K562 (cell line): ENCODE data around the gene UTP14A. TPM values are rescaled to one million over a fixed set of nuclear protein-coding genes. Genes with fewer than 3 reads are reported as not detected.

ENCODE experiments used
- KAT2B ChIP-seq: IDR thresholded peaks from one replicate; pipeline ENCODE4 v1.6.1; 2012; ENCODE audit warnings: low read depth, mild to moderate bottlenecking, control low read depth, inconsistent platforms, low read length, moderate library complexity
- MGA ChIP-seq: fragments of 450-650 bp; IDR thresholded peaks from 2 replicates; pipeline ENCODE4 v1.6.1; 2016; ENCODE audit warnings: mild to moderate bottlenecking, moderate library complexity
- MYC ChIP-seq, 2 experiments: fragments of 250-450 bp in 1 of 2; sonication (Bioruptor Pico) in 1 of 2; IDR thresholded peaks; 2 replicates each; pipeline versions ENCODE4 v1.5.1 to v1.6.1; 2012 to 2021; ENCODE audit warnings: low read depth in 2 of 2, borderline replicate concordance in 1 of 2, improper control_type of control experiment in 1 of 2, low read length in 1 of 2, mild to moderate bottlenecking in 1 of 2, moderate library complexity in 1 of 2
- POLR2B ChIP-seq: fragments of 450-650 bp; IDR thresholded peaks from 2 replicates; pipeline ENCODE4 v1.6.1; 2018; ENCODE audit warnings: low read depth; ENCODE audit not compliant: partially characterized antibody
- ZBTB7A ChIP-seq: IDR thresholded peaks from 2 replicates; pipeline ENCODE4 v1.6.1; 2011; ENCODE audit warnings: low read depth, mild to moderate bottlenecking, low read length, moderate library complexity, borderline replicate concordance; ENCODE audit not compliant: control insufficient read depth
- ZNF354B ChIP-seq: fragments of 250-450 bp; sonication (Bioruptor Pico); IDR thresholded peaks from 2 replicates; pipeline ENCODE4 v1.4.0; 2020
- ZNF398 ChIP-seq: fragments of 250-450 bp; sonication (Bioruptor Pico); IDR thresholded peaks from 2 replicates; pipeline ENCODE4 v1.8.0; 2021; ENCODE audit warnings: moderate library complexity, mild to moderate bottlenecking, inconsistent platforms
- polyA plus RNA-seq, 8 experiments: library from polyadenylated mRNA; depleted of rRNA in 4 of 8; stranded (reverse) in 5 of 8; unstranded in 3 of 8; fragments of >200 nt; fragmentation: Nextera tagmentation in 2 of 8; fragmentation: Illumina TruSeq in 1 of 8; extraction: Ambion mirVana in 2 of 8; extraction: Trizol in 1 of 8; gene quantifications; 2 replicates each; pipeline versions ENCODE4 v1.2.1 to v1.2.3, GENCODE V29; 2011 to 2014; ENCODE audit warnings: inconsistent platforms in 1 of 8, missing spikeins in 1 of 8
- total RNA-seq, 7 experiments: library from RNA; depleted of rRNA in 6 of 7; stranded (reverse); fragments of >200 nt in 6 of 7; fragmentation: Illumina TruSeq in 2 of 7; extraction: Trizol in 2 of 7; gene quantifications; 2 replicates each; pipeline versions ENCODE4 v1.2.1 to v1.2.3, GENCODE V29; 2011 to 2021; ENCODE audit warnings: low replicate concordance in 1 of 7

UTP14A gene
- total and polyA plus RNA-seq, 9 of the 15 experiments (the other 6 are each of a cell fraction or from before 2014, with no cell fraction given) = 30.5 to 91.0 (median 64.1) TPM

DNA sequence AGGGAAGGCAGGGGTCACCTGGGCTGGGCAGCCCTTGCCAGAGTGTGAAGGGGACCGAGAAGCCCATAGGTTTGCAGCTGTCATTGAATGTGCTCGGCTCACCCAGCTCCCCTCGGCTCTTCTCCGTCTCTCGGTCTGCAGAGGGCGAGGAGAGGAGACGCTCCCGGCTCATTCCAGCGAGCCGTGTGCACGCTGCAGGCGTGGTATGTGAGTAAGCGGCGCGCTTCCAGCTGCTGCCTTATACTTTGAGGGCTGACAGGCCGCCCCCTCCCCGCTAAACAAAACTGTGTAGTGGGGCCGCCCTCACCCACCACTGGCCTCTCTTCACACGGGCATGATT is 53.5 kb downstream of the UTP14A start (continued):
- peak; percentile 59; the same call in 1 of the 2 replicates for TF ChIP-seq ZBTB7A
- TF ChIP-seq MGA = peak; percentile 88
- no peak for TF ChIP-seq POLR2B
- TF ChIP-seq KAT2B = no peak
- TF ChIP-seq ZNF354B (CRISPR knock-in tag) = no peak
- no peak for TF ChIP-seq ZNF398 (CRISPR knock-in tag)
- TF ChIP-seq MYC (IDR thresholded peaks at IDR 0.05; ENCODE audit: low read depth, low read length) = 0 out of 2 replicates have a peak, but pooled peaks have one; percentile 6
- TF ChIP-seq MYC (CRISPR knock-in tag; IDR thresholded peaks at IDR 0.05; ENCODE audit: borderline replicate concordance, low read depth) = no peak
- TF ChIP-seq, all 486 proteins: peak for 14
